ENCODE results near the gene OXSR1.

DNA sequence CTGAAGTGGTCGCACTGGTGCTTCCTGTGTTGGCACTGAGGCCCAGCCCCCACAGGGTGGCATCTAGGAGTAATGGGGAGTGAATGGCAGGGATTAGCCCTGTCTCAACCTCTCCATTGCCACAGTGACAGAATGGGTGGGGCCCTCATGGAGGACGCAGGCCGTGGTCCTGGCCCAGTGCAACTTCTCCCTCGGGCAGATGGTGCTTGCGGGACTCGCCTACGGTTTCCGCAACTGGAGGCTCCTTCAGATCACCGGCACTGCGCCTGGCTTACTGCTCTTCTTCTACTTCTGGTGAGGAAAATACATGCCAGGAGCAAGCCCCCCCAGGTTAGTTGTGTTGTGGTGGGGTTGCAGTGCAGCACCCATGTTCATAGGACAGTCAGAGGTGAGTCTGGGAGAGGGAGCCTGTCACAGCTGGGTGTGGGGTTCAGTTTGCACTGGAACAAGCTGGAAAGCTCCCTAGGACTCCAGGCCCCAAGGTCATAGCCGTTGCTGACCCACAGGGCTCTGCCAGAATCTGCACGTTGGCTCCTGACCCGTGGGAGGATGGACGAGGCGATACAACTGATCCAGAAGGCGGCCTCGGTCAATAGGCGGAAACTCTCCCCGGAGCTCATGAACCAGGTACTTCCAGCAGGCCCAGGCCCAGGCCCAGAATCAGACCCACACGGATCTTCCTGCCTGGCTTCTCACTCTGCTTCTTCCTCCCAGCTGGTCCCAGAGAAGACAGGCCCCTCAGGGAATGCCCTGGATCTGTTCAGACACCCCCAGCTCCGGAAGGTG lies 109.7 kb downstream of the OXSR1 start:
- TF ChIP-seq, protein P1, sequence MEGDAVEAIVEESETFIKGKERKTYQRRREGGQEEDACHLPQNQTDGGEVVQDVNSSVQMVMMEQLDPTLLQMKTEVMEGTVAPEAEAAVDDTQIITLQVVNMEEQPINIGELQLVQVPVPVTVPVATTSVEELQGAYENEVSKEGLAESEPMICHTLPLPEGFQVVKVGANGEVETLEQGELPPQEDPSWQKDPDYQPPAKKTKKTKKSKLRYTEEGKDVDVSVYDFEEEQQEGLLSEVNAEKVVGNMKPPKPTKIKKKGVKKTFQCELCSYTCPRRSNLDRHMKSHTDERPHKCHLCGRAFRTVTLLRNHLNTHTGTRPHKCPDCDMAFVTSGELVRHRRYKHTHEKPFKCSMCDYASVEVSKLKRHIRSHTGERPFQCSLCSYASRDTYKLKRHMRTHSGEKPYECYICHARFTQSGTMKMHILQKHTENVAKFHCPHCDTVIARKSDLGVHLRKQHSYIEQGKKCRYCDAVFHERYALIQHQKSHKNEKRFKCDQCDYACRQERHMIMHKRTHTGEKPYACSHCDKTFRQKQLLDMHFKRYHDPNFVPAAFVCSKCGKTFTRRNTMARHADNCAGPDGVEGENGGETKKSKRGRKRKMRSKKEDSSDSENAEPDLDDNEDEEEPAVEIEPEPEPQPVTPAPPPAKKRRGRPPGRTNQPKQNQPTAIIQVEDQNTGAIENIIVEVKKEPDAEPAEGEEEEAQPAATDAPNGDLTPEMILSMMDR (conservative IDR thresholded peaks at IDR 0.05; ENCODE audit: low read depth in 2 of 2) = no peak
- TF ChIP-seq EZH2phosphoT487 (IDR thresholded peaks at IDR 0.05; ENCODE audit: unreplicated experiment) (no peak), JUNB (IDR thresholded peaks at IDR 0.05; ENCODE audit: unreplicated experiment) (no peak), EZH2 (IDR thresholded peaks at IDR 0.05; ENCODE audit: low read depth, unreplicated experiment) (no peak), CREB1 (CRISPR knock-in tag; IDR thresholded peaks at IDR 0.05; ENCODE audit: low read depth) (no peak), POLR2AphosphoS5 (IDR thresholded peaks at IDR 0.05; ENCODE audit: low read depth) (no peak), ZNF114 (CRISPR knock-in tag; IDR thresholded peaks at IDR 0.05) (no peak)
- TF ChIP-seq, protein P2, sequence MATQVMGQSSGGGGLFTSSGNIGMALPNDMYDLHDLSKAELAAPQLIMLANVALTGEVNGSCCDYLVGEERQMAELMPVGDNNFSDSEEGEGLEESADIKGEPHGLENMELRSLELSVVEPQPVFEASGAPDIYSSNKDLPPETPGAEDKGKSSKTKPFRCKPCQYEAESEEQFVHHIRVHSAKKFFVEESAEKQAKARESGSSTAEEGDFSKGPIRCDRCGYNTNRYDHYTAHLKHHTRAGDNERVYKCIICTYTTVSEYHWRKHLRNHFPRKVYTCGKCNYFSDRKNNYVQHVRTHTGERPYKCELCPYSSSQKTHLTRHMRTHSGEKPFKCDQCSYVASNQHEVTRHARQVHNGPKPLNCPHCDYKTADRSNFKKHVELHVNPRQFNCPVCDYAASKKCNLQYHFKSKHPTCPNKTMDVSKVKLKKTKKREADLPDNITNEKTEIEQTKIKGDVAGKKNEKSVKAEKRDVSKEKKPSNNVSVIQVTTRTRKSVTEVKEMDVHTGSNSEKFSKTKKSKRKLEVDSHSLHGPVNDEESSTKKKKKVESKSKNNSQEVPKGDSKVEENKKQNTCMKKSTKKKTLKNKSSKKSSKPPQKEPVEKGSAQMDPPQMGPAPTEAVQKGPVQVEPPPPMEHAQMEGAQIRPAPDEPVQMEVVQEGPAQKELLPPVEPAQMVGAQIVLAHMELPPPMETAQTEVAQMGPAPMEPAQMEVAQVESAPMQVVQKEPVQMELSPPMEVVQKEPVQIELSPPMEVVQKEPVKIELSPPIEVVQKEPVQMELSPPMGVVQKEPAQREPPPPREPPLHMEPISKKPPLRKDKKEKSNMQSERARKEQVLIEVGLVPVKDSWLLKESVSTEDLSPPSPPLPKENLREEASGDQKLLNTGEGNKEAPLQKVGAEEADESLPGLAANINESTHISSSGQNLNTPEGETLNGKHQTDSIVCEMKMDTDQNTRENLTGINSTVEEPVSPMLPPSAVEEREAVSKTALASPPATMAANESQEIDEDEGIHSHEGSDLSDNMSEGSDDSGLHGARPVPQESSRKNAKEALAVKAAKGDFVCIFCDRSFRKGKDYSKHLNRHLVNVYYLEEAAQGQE (IDR thresholded peaks at IDR 0.05; ENCODE audit: unreplicated experiment) = no peak
